ENCODE results near the gene CD46.

The CD46 gene

GRCh38 chr1:207832796-207833195, 80.9 kb downstream of the CD46 start:
- no peak for DNase-seq

- DNase-seq: no peak
Observed at GRCh38 chr1:207833381-207833780, 81.5 kb downstream of the CD46 start.

GRCh38 chr1:207833956-207834660, 82.3 kb downstream of the CD46 start:
- DNase-seq: no peak

GRCh38 chr1:207835958-207836357, 84.1 kb downstream of the CD46 start:
- DNase-seq: no peak

- DNase-seq: no peak
Observed at GRCh38 chr1:207836591-207837347, 84.9 kb downstream of the CD46 start.

GRCh38 chr1:207837673-207838072, 85.8 kb downstream of the CD46 start:
- no peak for DNase-seq

- no peak for DNase-seq
Observed at GRCh38 chr1:207838156-207839082, 86.6 kb downstream of the CD46 start.

GRCh38 chr1:207839083-207839413, 87.2 kb downstream of the CD46 start:
- no peak for DNase-seq

- no peak for DNase-seq
Observed at GRCh38 chr1:207840380-207840779, 88.5 kb downstream of the CD46 start.

GRCh38 chr1:207841293-207841692, 89.4 kb downstream of the CD46 start:
- DNase-seq: no peak

- DNase-seq: no peak
Observed at GRCh38 chr1:207841901-207842300, 90.0 kb downstream of the CD46 start.

GRCh38 chr1:207842506-207842905, 90.7 kb downstream of the CD46 start:
- no peak for DNase-seq

- no peak for DNase-seq
Observed at GRCh38 chr1:207844371-207844770, 92.5 kb downstream of the CD46 start.

All from GOT3 (cell line).